Fibroblast of lung (primary cell): ENCODE results near the gene ARHGAP6. TPM values are rescaled to one million over a fixed set of nuclear protein-coding genes. Genes with fewer than 3 reads are reported as not detected.

Experiments used
- DNase-seq, 2 donors: peaks; one replicate each; pipeline versions ENCODE4 v3.0.0 to v3.0.0-alpha.2; 2010; ENCODE audit warnings: low read depth in 2 of 2
- H2AFZ ChIP-seq: 2 replicates; pipeline ENCODE4 v1.5.1; 2012; ENCODE audit warnings: low read length, control low read depth, inconsistent platforms
- H3K27ac ChIP-seq: 2 replicates; pipeline ENCODE4 v1.5.1; 2011; ENCODE audit warnings: low read length, control low read depth; ENCODE audit not compliant: insufficient read depth
- H3K27me3 ChIP-seq: 2 replicates; pipeline ENCODE4 v1.5.1; 2011; ENCODE audit warnings: mild to moderate bottlenecking, low read length; ENCODE audit not compliant: control insufficient read depth, insufficient read depth
- H3K36me3 ChIP-seq: 2 replicates; pipeline ENCODE4 v1.5.1; 2011; ENCODE audit warnings: low read length; ENCODE audit not compliant: control insufficient read depth, insufficient read depth
- H3K4me1 ChIP-seq: 2 replicates; pipeline ENCODE4 v1.5.1; 2011; ENCODE audit warnings: low read length; ENCODE audit not compliant: control insufficient read depth, insufficient read depth; ENCODE audit errors: extremely low read depth
- H3K4me2 ChIP-seq: 2 replicates; pipeline ENCODE4 v1.5.1; 2011; ENCODE audit warnings: low read length, control low read depth; ENCODE audit not compliant: insufficient read depth; ENCODE audit errors: extremely low read depth
- H3K4me3 ChIP-seq, 4 experiments: fragments of 200-600 bp in 1 of 4; sonication (generic) in 1 of 4; replicated peaks in 1 of 4; 2 replicates each; pipeline ENCODE4 v1.5.1; 2011 to 2016; ENCODE audit warnings: low read length in 4 of 4, low read depth in 3 of 4, mild to moderate bottlenecking in 3 of 4, control low read depth in 2 of 4, inconsistent platforms in 1 of 4, mixed read lengths in 1 of 4; ENCODE audit not compliant: insufficient read depth in 1 of 4; ENCODE audit errors: control extremely low read depth in 1 of 4
- H3K79me2 ChIP-seq: 2 replicates; pipeline ENCODE4 v1.5.1; 2012; ENCODE audit warnings: mild to moderate bottlenecking, low read length, inconsistent platforms; ENCODE audit not compliant: control insufficient read depth, insufficient read depth
- H3K9ac ChIP-seq: 2 replicates; pipeline ENCODE4 v1.5.1; 2011; ENCODE audit warnings: mild to moderate bottlenecking, low read length, control low read depth; ENCODE audit not compliant: insufficient read depth
- H3K9me3 ChIP-seq: 2 replicates; pipeline ENCODE4 v1.5.1; 2012; ENCODE audit warnings: low read depth, low read length; ENCODE audit not compliant: control insufficient read depth, insufficient read depth
- H4K20me1 ChIP-seq: 2 replicates; pipeline ENCODE4 v1.5.1; 2011; ENCODE audit warnings: low read length; ENCODE audit not compliant: control insufficient read depth, insufficient read depth; ENCODE audit errors: extremely low read depth
- EZH2 ChIP-seq: IDR thresholded peaks from 2 replicates; pipeline ENCODE4 v1.5.1; 2012; ENCODE audit warnings: low read length, control low read depth, mild to moderate bottlenecking; ENCODE audit errors: missing control alignments
- polyA plus RNA-seq, 2 donors: library from polyadenylated mRNA; depleted of rRNA in 1 of 2; stranded (reverse) in 1 of 2; unstranded in 1 of 2; fragments of >200 nt; gene quantifications; 2 replicates each; pipeline ENCODE4 v1.2.1, GENCODE V29; 2011 to 2012; ENCODE audit warnings: missing spikeins in 1 of 2
- total RNA-seq: library from RNA; depleted of rRNA; stranded (reverse); fragments of >200 nt; gene quantifications from 2 replicates; pipeline ENCODE4 v1.2.1, GENCODE V29; 2014
- TF ChIP-seq, protein P1 (sequence below), 2 donors: IDR thresholded peaks in 1 of 2; conservative IDR thresholded peaks in 1 of 2; 1 replicate in 1 of 2; 2 replicates in 1 of 2; pipeline ENCODE4 v1.5.1; 2011 to 2012; ENCODE audit warnings: low read length in 2 of 2, control low read depth in 1 of 2, inconsistent platforms in 1 of 2, low read depth in 1 of 2, mild to moderate bottlenecking in 1 of 2

ARHGAP6 gene
- total and polyA plus RNA-seq, 2 donors (not counting 1 experiment from before 2014, with no cell fraction given) = 5.9 to 11.7 TPM

DNA sequence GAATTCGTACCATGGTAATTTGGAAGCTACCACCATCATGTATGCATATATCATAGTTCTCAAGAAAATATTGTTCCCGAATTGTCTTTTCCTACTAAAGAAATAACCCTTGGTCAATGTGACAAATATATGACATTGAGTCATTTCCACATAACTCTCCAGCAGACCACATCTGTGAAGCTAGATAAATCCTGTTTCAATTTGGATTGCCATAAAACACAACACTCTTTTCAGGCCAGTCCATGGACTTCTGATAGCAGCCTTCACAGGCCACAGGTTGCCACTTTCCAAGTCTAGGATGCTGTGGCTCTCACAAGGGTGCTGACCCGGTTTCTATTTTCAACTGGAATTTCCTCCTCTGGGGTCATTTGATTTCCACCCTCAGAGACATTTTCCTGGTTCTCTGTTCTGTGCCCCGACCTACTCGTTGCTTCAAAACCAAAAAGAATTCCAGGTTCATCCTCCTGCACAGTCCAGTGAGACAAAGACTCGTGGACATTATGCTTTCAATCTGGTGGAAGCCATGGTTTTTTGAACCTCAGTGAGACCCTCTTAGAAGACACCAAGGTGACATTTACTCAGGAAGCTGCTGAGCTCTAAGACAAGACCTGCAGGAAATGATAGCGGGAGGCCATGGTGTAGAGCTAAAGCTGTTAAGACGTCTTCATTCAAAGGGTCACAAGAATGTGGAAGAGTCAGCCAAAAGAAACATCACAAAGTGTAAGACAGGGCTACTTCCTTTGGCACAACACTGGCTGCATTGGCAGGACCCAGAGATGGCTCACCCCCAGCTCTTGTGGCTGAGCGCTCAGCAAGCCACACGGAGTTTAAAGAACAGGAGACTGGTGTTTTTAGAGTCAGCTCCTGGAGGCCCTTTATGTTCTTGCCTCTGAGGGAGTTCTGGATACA lies 252.8 kb downstream of the ARHGAP6 start:
- Histone ChIP-seq H3K4me3 (no peak overlapping the region), H3K4me1 (no peaks in the 10 kb centered on the region), H3K36me3 (no peaks in the 10 kb centered on the region), H3K4me2 (no peak overlapping the region), H3K9ac (no peak overlapping the region), H4K20me1 (no peaks in the 10 kb centered on the region), H3K27ac (no peak overlapping the region), H2AFZ (no peak overlapping the region), H3K79me2 (no peaks in the 10 kb centered on the region), H3K27me3 (no peaks in the 10 kb centered on the region), H3K9me3 (no peaks in the 10 kb centered on the region)
- no peak for TF ChIP-seq EZH2
- TF ChIP-seq, protein P1, sequence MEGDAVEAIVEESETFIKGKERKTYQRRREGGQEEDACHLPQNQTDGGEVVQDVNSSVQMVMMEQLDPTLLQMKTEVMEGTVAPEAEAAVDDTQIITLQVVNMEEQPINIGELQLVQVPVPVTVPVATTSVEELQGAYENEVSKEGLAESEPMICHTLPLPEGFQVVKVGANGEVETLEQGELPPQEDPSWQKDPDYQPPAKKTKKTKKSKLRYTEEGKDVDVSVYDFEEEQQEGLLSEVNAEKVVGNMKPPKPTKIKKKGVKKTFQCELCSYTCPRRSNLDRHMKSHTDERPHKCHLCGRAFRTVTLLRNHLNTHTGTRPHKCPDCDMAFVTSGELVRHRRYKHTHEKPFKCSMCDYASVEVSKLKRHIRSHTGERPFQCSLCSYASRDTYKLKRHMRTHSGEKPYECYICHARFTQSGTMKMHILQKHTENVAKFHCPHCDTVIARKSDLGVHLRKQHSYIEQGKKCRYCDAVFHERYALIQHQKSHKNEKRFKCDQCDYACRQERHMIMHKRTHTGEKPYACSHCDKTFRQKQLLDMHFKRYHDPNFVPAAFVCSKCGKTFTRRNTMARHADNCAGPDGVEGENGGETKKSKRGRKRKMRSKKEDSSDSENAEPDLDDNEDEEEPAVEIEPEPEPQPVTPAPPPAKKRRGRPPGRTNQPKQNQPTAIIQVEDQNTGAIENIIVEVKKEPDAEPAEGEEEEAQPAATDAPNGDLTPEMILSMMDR (conservative IDR thresholded peaks at IDR 0.05 in 1 of 2, IDR thresholded peaks at IDR 0.05 in 1 of 2; ENCODE audit: low read depth in 1 of 2, low read length in 2 of 2) = no peak
- peak in 1 of 2 donors; percentile 54 for DNase-seq

DNA sequence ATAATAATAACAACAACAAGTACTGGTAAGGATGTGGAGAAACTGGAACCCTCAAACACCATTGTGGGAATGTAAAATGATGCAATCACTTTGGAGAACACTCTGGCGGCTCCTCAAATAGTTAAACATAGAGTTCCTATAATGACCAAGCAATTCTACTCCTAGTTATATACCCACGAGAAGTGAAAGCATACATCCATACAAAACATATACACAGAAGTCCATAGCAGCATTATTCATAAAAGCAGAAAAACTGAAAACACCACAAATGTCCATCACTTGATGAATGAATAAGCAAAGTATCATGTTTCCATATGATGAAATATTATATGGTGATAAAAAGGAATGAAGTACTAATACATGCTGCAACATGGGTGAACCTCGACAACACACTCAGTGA lies 255.8 kb downstream of the ARHGAP6 start:
- no peak overlapping the region for H3K4me3 ChIP-seq
- H4K20me1 ChIP-seq = no peaks in the 10 kb centered on the region
- TF ChIP-seq, protein P1 (conservative IDR thresholded peaks at IDR 0.05 in 1 of 2, IDR thresholded peaks at IDR 0.05 in 1 of 2; ENCODE audit: low read depth in 1 of 2, low read length in 2 of 2) = no peak
- no peak for TF ChIP-seq EZH2
- no peak overlapping the region for H2AFZ ChIP-seq
- H3K4me1 ChIP-seq = no peaks in the 10 kb centered on the region
- H3K27ac ChIP-seq = no peak overlapping the region
- H3K9ac ChIP-seq = no peak overlapping the region
- no peaks in the 10 kb centered on the region for H3K79me2 ChIP-seq
- DNase-seq = no peak
- no peaks in the 10 kb centered on the region for H3K9me3 ChIP-seq
- no peaks in the 10 kb centered on the region for H3K36me3 ChIP-seq
- H3K27me3 ChIP-seq = no peaks in the 10 kb centered on the region
- no peak overlapping the region for H3K4me2 ChIP-seq

DNA sequence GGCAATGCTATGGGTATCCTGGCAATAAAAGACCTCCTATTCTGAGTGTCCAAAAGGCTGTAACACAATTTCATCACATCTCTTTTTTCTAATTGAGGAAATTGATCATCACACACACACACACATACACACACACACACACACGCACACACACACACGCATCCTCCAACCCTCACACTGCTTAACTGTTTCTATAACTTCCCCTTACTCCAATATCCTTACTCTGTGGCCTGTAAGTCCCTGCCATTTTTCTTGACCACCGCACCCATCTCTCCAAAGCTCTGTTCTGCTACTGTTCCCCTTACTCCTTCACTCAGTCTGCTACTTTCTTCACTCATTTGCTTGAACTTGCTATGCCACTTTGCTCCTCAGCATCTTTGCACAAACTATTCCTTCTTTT lies 256.9 kb downstream of the ARHGAP6 start:
- H3K4me2 ChIP-seq = no peak overlapping the region
- H3K4me1 ChIP-seq = no peaks in the 10 kb centered on the region
- TF ChIP-seq, protein P1 (conservative IDR thresholded peaks at IDR 0.05 in 1 of 2, IDR thresholded peaks at IDR 0.05 in 1 of 2; ENCODE audit: low read depth in 1 of 2, low read length in 2 of 2) = no peak
- no peak for TF ChIP-seq EZH2
- H3K79me2 ChIP-seq = no peaks in the 10 kb centered on the region
- no peak overlapping the region for H2AFZ ChIP-seq
- H3K9ac ChIP-seq = no peak overlapping the region
- H3K9me3 ChIP-seq = no peaks in the 10 kb centered on the region
- H4K20me1 ChIP-seq = no peaks in the 10 kb centered on the region
- H3K4me3 ChIP-seq = no peak overlapping the region
- DNase-seq = no peak
- H3K27me3 ChIP-seq = no peaks in the 10 kb centered on the region
- H3K27ac ChIP-seq = no peak overlapping the region
- no peaks in the 10 kb centered on the region for H3K36me3 ChIP-seq
